ENCODE measurements around the gene SOHLH1. TPM values are rescaled to one million over a fixed set of nuclear protein-coding genes. Genes with fewer than 3 reads are reported as not detected.

SOHLH1 gene
- total RNA-seq, 1 experiment from 2014 or later, result not detected

DNA sequence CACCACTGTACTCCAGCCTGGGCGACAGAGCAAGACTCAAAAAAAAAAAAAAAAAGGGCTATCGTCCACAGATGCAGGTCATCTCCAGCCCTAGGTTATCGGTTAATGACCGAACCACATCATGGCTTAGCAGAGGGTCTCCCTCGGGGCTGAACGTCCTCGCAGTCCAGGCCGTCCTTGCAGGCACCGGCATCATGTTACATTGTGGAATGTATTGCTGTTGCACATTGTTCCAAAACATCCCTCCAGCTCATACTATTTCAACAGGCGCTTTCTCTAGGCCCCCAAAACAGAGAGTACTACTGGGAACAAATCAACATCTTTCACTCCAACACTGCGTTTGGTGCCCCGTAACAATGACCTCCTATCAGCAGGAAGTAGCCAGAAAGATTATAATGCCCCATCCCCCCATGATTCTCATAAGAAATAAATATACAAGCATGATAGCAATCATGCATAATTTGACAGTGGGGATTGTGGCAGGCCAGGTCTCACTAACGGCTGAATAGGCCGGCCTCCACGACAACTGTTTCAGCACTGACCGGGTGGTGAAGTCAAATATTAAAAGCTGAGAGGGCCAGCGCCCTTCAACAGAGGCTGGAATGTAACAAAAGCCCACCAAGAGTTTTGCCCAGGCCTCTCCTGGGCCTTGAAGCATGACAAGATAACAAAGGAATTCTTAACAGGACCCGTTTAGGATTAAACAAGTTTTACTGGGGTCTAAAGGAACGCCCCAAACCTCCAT lies 37.3 kb downstream of the SOHLH1 start (continued):
- no peak for TF ChIP-seq ZNF425 (CRISPR knock-in tag; conservative IDR thresholded peaks at IDR 0.05)
- no peak for TF ChIP-seq GTF2I (CRISPR knock-in tag; conservative IDR thresholded peaks at IDR 0.05)
- TF ChIP-seq IRF2 (CRISPR knock-in tag; IDR thresholded peaks at IDR 0.05; ENCODE audit: borderline replicate concordance, low read depth), result no peak
- TF ChIP-seq, protein P1, sequence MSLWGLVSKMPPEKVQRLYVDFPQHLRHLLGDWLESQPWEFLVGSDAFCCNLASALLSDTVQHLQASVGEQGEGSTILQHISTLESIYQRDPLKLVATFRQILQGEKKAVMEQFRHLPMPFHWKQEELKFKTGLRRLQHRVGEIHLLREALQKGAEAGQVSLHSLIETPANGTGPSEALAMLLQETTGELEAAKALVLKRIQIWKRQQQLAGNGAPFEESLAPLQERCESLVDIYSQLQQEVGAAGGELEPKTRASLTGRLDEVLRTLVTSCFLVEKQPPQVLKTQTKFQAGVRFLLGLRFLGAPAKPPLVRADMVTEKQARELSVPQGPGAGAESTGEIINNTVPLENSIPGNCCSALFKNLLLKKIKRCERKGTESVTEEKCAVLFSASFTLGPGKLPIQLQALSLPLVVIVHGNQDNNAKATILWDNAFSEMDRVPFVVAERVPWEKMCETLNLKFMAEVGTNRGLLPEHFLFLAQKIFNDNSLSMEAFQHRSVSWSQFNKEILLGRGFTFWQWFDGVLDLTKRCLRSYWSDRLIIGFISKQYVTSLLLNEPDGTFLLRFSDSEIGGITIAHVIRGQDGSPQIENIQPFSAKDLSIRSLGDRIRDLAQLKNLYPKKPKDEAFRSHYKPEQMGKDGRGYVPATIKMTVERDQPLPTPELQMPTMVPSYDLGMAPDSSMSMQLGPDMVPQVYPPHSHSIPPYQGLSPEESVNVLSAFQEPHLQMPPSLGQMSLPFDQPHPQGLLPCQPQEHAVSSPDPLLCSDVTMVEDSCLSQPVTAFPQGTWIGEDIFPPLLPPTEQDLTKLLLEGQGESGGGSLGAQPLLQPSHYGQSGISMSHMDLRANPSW (CRISPR knock-in tag; conservative IDR thresholded peaks at IDR 0.05; ENCODE audit: low read depth), result no peak
- TF ChIP-seq SMAD3 (CRISPR knock-in tag; IDR thresholded peaks at IDR 0.05; ENCODE audit: borderline replicate concordance), result no peak
- TF ChIP-seq, protein P2, sequence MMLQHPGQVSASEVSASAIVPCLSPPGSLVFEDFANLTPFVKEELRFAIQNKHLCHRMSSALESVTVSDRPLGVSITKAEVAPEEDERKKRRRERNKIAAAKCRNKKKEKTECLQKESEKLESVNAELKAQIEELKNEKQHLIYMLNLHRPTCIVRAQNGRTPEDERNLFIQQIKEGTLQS (CRISPR knock-in tag; conservative IDR thresholded peaks at IDR 0.05), result no peak
- TF ChIP-seq E2F4 (CRISPR knock-in tag; IDR thresholded peaks at IDR 0.05; ENCODE audit: borderline replicate concordance, low read depth), result no peak

- no peak overlapping the region for H3K4me3 Mint-ChIP-seq
- POLR2A ChIA-PET, result no interaction called here
- ATAC-seq (no peak), DNase-seq (ENCODE audit: low spot score) (no peak)
- H3K27ac Mint-ChIP-seq, result no peak overlapping the region
- peaks cover 11% of the 10 kb centered on the region for H3K9me3 Mint-ChIP-seq
- CTCF ChIA-PET, result no interaction called here
- peaks cover 22% of the 10 kb centered on the region for H3K36me3 Mint-ChIP-seq
- no peaks in the 10 kb centered on the region for H3K27me3 Mint-ChIP-seq (ENCODE audit: low read depth)
- H3K4me1 Mint-ChIP-seq, result peaks cover 6% of the 10 kb centered on the region
- TF ChIP-seq CREM (CRISPR knock-in tag; IDR thresholded peaks at IDR 0.05), result no peak
These were observed 38.9 kb downstream of the SOHLH1 start for GRCh38 chr9:135660407-135660806.

- H3K4me1 Mint-ChIP-seq, result peaks cover 6% of the 10 kb centered on the region
- no peaks in the 10 kb centered on the region; the same call in 1 of the 2 replicates for H3K27me3 Mint-ChIP-seq (ENCODE audit: low read depth)
- TF ChIP-seq RELA (CRISPR knock-in tag; IDR thresholded peaks at IDR 0.05; ENCODE audit: borderline replicate concordance), result no peak
- no peak for TF ChIP-seq SOX15 (CRISPR knock-in tag; IDR thresholded peaks at IDR 0.05)
- no peak for TF ChIP-seq ZNF317 (CRISPR knock-in tag; IDR thresholded peaks at IDR 0.05; ENCODE audit: borderline replicate concordance, low read depth)
- TF ChIP-seq, protein P3, sequence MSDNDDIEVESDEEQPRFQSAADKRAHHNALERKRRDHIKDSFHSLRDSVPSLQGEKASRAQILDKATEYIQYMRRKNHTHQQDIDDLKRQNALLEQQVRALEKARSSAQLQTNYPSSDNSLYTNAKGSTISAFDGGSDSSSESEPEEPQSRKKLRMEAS (CRISPR knock-in tag; IDR thresholded peaks at IDR 0.05), result no peak
- TF ChIP-seq FOXP4 (CRISPR knock-in tag; IDR thresholded peaks at IDR 0.05), result no peak
- TF ChIP-seq RORB (CRISPR knock-in tag; IDR thresholded peaks at IDR 0.05), result no peak
- no peak for TF ChIP-seq ZNF396 (CRISPR knock-in tag; IDR thresholded peaks at IDR 0.05; ENCODE audit: borderline replicate concordance)
- no peak for TF ChIP-seq CBFB (CRISPR knock-in tag; IDR thresholded peaks at IDR 0.05; ENCODE audit: low read depth)
- TF ChIP-seq NR2C2 (CRISPR knock-in tag; IDR thresholded peaks at IDR 0.05), result no peak
- no peak for TF ChIP-seq PREB (CRISPR knock-in tag; IDR thresholded peaks at IDR 0.05; ENCODE audit: borderline replicate concordance)
- H3K36me3 Mint-ChIP-seq, result peaks cover 32% of the 10 kb centered on the region
- ATAC-seq (no peak), DNase-seq (ENCODE audit: low spot score) (no peak)
- no peak overlapping the region for H3K4me3 Mint-ChIP-seq
- CTCF ChIA-PET, result no interaction called here
- peaks cover 21% of the 10 kb centered on the region for H3K9me3 Mint-ChIP-seq
- POLR2A ChIA-PET, result no interaction called here
- no peak overlapping the region for H3K27ac Mint-ChIP-seq
These were observed 40.0 kb downstream of the SOHLH1 start for GRCh38 chr9:135659252-135659651.

Measured in WTC11 (cell line).